ENCODE results near the gene CDC14A. TPM values are rescaled to one million over a fixed set of nuclear protein-coding genes. Genes with fewer than 3 reads are reported as not detected.
"Not testable (repeated sequence)": the region's sequence is repeated elsewhere in the genome, so short reads cannot be mapped to it uniquely, and the experiment has no call there.

CDC14A gene
- polyA plus RNA-seq, 12 donors = 4.8 to 9.3 (median 6.5) TPM; not detected in 2

DNA sequence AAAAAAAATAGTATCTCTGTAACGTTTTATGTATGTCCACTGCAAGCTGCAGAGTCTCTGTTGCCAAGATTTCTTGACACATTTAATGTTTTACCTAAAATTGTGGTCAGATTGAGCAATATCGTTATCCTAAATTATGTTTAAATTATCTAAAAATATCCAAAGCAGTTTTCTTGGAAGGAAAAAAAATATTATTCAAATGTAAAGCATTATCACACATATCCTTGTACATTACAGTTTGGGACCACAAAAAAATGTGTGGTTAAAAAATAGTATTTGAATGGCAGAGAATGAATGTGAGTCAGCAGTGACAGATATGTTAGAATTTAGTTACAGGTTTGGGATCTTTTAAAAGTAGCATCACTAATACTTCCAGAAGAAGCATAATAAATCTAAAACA lies 21.2 kb upstream of the CDC14A start:
- DNase-seq = not testable (repeated sequence)

DNA sequence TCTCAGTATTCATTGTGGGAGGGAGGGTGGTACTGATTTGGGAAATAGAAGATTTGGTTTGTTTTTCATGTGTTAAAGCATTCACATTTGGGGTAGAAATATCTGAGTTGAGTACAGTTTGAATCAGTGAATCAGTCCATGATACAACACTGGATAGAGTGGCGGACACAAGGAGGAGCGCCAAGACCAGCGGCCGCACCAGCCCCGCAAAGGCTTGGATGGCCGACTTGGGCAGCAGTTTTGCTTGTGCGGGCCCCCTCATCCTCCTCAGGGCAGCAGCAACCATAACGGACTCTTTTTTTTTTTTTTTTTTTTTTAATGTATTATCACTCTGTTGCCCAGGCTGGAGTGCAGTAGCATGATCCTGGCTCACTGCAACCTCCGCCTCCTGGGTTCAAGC lies 20.0 kb upstream of the CDC14A start:
- no peak for DNase-seq

DNA sequence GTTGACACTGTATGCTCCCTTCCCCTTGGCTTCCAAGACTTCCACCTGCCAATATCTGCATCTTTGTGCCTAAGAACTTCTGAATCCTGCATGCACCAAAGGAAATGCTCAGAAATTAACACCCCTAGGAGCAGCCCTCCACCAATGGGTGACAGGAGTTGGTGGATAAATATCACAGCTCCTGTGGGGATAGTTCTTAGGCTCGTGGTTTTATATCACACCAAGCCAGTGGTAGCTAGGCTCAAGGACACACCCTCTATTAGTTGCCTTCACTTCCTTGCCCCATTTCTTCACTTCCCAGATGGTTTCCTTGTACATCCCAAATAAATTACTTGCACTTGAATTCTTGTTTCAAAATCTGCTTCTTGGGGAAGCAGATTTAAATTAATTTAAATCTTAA lies 16.9 kb upstream of the CDC14A start:
- no peak for DNase-seq

DNA sequence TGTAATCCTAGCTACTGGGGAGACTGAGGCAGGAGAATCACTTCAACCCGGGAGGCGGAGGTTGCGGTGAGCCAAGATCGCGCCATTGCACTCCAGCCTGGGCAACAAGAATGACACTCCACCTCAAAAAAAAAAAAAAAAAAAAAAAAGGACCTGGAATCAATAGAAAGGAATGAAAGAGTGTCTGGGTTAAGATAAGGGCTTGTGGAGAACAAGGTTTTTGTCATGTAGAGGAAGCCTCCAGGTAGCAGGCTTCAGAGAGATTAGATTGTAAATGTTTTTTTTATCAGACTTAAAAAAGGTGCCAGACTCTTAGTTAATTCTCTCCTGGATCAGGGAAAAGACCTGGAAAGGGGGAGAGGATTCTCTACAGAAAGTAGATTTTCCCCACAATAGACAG lies 14.4 kb upstream of the CDC14A start:
- DNase-seq = not testable (repeated sequence)

DNA sequence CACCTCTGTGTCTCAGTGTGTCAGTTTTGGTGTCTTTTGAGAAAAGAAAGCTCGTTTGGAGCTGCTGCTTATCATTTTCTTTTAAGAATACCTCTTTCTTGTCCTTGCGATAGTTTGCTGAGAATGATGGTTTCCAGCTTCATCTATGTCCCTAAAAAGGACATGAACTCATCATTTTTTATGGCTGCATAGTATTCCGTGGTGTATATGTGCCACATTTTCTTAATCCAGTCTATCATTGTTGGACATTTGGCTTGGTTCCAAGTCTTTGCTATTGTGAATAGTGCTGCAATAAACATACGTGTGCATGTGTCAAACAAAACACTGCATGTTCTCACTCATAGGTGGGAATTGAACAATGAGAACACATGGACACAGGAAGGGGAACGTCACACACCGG lies 12.6 kb upstream of the CDC14A start:
- not testable (repeated sequence) for DNase-seq

DNA sequence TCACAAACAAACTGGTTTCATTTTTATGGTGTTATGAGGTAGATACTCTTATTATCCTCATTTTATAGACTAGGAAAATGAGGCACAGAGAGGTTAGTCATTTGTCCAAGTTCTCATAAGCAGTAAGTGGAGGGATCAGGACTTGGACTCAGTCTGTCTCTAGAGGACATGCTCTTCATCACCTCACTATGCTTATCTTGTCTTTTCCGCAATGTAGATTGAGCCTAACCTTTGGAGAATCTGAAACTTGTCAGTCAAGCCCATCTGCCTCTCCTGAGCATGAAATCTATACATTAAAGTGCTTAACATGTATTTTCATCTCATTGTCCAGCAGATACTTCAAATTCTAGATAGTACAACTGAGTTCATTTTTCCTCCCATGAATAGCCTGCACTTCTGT lies 11.8 kb upstream of the CDC14A start:
- no peak for DNase-seq

DNA sequence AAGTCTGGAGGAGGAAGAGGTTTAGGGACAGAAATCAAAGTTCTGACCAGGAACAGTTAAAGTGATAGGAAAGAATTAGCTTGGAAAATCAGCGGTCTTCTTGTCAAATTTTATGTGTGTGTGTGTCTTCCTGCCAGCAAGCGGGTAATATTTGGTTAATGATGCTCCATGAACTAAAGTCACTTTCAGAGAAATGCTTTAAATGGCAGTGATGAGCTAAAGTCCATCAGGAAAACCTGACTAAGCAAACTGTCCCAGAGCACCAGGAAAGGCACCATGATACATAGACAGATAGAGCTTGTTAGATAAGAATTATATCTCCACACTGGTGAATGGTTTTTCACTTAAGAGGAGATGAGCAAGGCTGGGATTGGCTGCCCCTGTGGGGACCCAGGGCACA lies 10.0 kb upstream of the CDC14A start:
- DNase-seq = no peak

DNA sequence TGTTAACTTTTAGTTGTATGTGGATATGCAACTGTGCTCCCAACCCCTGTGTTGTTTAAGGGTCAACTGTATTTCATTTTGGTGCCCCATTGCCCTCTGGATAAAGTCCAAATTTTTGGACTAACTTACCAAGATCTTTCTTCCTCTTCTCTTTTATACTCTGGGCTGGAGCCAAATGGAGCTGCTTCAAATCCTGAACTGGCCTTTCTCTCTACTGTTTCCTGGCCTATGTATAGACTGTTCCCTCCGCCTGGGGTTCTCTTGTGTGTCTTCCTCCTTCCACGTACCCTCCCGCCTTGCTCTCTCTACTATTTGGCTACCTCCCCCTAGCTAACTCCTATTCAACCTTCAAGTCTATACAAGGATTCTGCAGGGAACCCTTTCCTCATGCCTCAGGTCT lies 8.4 kb upstream of the CDC14A start:
- DNase-seq = no peak

DNA sequence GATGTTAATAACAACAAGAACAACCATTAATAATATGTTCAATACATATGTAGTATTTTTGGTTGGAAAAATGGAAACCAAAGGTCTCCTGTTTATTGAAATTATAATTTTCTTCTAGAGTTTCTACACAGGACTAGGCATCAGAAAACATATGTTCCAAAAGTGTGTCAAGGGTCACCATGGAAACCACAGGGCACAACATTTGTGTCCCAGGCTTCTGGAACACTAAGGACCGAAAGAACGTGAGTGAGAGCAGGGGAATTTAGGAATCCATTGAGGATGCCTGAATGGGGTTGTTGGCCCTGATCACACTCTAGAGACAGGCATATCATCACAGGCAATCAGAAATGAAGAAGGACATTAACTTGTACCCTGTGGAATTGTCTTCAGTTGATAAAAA lies 7.5 kb upstream of the CDC14A start:
- DNase-seq = no peak

DNA sequence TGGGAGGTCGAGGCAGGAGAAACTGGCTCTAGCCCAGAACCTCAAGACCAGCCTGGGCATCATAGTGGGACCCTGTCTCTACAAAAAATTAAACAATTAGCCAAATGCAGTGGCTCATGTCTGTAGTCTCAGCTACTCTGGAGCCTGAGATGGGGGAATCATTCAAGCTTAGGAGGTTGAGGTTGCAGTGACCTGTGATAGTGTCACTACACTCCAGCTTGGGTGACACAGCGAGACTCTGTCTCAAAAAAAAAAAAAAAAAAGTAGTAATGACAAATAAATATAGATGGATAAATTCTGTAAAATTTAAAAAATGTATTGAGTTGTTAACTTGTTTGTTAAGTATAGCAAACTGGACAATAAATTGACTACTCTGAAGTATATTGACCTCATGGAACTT lies 5.9 kb upstream of the CDC14A start:
- DNase-seq = no peak

DNA sequence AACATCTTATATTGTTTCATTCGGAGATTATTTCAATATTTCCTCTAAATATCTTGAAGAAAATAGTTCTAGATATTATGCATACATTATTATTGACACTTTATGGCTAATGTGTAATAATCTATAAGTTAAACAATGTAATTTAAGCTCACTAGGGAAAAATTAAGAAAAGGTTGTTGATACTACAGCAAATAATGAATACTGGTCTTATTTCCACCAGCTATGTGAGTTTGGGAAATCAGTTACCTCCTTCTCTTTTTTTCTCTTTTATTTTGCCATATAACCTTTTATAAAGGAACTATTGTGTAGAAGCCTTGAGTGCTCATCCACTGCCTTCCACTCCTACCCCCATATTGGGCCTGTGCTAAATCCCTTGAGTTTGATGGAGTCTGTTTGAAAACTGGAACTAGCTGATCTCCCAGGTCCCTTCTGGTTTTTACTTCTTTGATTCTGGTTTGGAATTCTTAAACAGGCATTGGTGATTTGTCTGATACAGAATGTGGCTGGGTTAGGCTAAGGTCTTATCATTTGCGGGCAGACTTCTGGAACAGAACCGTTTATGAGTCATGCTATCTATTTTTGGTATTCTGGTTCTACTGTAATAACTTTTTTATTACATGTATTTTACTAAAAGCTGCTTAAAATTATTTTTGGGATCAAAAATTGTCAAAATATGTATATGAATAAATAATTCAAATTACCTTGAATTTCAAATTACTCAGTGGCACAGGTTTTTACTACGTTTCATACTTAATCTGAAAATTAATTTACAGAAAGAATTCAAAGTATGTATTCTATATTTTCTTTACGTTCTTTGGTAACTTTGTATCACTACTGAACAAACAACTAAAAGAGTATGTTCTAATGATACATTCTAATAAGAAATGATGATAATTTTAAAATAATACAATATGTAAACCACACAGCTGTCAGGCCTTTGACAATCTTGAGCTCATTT lies 5.0 kb upstream of the CDC14A start:
- no peak for DNase-seq

DNA sequence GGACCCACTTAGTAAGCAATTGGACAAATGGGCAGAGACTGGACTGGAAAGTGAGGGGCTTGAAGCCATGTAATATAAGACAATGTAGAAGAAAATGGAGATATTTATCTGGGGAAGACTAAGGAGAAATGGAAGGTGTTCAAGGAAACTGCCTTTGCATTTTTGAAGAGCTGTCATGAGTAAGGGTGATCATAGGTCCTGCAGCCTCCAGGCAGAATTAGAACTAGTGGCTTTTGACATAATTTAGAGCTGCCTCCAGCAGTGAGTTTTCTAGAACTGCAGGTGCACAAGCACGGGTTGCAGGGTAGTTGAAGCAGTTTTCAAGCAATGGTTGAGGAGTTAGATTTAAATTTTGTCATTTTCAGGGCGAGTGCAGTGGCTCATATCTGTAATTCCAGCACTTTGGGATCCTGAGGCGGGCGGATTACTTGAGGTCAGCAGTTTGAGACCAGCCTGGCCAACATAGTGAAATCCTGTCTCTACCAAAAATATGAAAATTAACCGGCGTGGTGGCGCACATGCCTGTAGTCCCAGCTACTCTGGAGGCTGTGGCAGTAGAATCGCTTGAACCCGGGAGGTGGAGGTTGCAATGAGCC lies 3.7 kb upstream of the CDC14A start:
- no peak for DNase-seq

DNA sequence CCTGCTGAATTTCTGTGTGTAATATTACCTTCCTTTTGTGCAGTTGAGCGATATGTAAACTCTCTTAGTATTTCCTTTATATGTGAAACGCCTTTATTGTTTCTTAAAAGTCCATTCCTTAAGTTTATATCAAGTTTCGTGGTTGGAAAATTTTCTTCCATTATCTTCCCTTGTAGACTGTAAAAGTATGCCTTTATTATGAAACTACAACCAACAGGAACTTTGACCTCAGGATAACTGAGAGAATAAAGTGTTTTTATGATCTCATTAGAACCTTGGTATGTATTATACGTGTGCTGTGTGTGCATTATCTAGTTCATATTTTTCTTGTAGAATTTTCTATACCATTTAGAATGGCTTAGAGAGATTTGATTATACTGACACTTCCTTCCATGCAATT lies 3.1 kb upstream of the CDC14A start:
- DNase-seq = no peak

DNA sequence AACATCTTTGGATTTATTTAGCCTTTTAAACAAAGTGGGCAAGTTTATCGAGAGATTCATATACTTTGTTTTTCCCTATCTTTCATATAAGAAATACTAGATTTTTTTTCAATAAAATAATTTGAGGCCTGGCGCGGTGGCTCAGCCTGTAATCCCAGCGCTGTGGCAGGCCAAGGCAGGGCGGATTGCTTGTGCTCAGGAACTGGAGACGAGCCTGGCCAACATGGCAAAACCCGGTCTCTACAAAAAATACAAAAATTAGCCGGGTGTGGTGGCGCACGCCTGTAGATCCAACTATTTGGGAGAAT lies 1.6 kb upstream of the CDC14A start:
- no peak for DNase-seq

DNA sequence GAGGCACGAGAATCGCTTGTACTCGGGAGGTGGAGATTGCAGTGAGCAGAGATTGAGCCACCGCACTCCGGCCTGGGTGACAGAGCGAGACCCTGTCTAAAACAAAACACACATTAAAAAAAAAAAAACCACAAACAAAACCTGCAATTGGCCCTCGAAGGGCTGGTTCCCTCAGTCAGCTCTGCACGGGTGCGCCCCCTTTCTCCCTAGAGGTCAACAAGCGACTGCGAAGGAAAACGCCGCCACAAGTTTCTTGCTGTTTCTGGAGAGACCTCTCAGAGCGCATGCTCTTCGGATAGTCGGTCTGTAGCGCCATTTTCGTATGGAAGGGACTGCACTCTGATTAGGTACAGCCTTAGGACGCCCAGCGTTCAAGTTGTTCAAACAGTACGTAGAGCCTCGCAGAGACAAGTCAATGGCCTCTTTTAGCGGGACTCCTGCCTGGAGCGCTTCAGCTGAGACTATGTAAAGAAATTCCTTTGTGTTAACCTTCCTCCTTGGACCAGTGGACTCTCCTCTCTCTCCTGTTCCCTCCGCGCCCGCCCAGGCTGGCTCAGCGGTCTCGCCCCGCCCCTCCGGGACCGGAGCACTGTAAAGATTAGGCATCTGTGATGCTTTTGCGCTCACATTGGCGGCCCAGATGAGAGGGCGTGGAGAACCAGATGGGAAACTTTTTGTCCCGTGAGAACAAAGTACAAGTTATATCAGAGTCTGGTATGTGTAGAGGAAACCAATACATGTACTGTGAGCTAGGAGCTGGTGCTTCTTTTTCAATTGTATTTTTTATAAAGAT lies 1.0 kb upstream of the CDC14A start:
- peak; percentile 91 for DNase-seq

DNA sequence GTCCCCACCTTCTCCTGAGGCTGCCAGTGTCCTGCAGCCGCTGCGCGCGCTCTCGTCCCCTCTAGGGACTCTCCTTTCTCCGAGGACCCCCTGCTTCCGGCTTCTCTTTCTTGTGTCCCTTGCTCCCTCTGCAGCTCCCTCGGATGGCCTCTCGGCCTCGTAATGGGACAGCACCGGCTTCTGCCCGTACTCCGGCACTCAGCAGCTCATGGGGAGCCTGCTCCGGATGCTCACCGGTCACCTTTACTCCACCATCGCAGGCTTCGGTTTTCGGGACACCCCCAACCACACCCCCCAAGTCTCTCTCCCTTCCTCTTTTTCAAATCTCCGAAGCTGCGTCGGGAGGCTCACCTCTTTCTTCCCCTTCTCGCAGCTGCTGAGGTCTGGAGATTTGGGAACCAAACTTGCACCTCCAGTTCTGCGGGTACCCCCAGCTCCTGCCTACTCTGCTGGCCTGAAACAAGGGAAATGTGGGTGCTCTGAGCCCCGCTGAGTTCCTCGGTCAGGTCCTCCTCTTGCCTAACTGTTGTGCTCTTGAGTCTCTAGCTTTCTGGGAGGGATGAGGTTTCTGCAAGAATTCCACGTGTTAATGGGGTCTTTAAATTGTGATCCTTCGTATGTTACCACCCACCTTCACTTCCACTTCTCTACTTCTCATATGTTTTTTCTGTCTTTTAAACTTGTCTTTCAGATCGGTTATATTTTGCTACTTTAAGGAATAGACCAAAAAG lies 930 bp downstream of the CDC14A start:
- DNase-seq = no peak

DNA sequence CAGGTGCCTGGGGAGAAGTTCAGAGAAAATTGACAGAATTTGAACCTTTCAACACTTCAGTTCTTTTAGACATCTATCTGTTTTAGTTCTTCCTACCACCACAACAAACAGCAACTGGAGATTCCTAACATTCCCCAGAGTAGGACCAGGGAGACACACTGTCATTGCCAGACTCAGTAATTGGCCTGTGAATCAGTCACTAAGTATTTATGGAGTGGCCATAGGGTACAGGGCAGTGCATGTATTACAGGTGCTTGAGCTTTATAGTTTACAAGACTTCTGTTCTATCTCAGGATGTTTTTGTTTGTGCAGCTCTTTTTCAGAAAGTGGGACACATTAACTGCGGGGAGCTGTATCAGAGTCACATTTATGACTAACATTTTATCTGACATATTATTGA lies 1.7 kb downstream of the CDC14A start:
- no peak for DNase-seq

DNA sequence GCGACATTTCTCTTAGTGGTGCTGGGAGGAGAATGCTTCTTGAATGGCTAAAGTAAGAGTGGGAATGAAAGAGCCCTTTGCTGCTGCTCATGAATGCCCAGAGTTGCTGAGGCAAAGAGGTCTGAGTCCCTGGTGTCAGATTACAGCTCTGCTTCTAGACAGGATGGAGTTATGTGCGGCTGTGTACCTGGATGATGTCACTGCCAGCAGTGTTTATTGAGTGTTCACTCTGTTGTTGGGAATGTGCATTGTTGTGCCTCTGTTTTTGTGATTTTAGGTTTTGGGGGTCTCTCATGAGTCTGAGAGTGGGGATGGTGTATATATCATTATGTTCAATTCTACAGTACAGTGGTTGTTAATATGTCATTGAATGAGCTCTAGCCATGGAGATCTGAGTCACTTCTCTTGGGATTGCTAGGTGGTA lies 2.7 kb downstream of the CDC14A start:
- no peak for DNase-seq

DNA sequence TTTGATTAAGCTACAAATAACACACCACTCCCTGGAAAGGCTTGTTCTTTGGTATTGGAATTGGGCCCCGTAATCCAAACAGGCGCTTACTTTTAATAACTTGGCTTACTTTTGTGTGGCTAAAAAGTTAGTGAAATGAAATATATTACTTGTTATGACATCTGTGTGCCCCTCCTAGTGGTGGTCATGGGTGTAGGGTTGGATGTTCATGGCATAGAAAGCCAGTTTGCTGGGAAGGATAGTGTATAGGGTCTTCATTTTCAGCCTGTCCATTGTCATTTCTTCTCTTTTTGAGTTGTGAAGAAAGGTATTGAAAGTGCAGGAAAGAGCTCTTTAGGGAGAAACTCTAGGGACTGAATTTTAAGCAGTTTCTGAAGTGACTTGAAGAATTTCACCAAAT lies 5.9 kb downstream of the CDC14A start:
- DNase-seq = no peak

DNA sequence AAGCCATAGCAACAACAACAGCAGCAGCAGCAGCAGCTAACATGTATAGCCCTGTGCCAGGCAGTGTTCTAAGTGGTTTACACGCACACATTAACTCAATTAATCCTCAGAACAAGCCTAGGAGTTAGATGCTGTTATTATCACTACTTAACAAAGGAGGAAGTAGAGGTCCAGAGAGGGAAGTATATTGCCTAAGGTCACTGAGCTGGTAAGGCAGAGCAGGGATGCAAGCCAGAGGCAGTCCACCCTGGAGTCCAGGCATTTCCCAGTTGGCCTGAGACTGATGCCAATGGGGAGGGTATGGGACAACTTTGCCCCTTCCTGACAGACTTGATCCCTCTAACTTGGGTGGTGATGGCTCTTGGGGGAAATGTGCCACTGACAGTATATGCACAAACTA lies 6.8 kb downstream of the CDC14A start:
- no peak for DNase-seq

DNA sequence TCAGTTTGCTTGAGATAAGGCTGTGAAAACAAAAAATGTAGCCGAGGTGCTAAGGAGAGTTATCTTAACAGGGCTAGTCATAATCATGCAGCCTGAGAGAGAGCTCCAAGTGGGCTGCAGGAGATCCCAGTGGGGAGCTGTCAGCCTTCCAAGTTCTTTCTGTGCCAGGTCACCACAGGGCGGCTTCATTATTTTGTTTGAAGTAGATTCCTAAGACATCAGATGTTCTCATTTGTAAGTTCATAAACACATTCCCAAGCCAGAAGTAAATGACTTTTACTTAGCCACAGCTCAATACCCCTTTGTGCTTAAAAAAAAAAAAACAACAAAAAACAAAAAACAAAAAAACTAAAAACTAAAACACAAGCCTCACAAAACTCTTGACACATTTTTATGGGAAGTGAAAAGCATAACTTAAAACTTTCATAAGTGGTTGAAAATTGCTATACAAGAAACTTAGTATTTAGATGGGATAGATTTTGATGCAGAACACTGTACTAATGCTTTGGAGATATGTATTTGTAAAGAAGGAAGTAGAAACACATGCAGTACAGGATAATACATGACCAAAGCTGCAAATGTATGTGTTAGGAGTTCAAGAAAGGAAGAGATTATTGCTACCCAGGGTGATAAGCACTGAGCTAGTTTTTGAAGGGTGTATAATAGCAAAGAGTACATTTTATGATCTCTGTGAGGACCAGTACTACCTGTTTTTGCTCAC lies 8.6 kb downstream of the CDC14A start:
- DNase-seq = no peak
